Muscle layer of duodenum (tissue), 2 donors: ENCODE measurements around the gene ABHD1.

ENCODE experiments used
- H3K27ac ChIP-seq: one replicate; pipeline ENCODE4 v1.7.0; 2013; ENCODE audit warnings: mild to moderate bottlenecking, low read length
- H3K27me3 ChIP-seq: one replicate; pipeline ENCODE4 v1.7.0; 2013; ENCODE audit warnings: low read depth, mild to moderate bottlenecking, control low read depth, low read length
- H3K36me3 ChIP-seq, 2 donors: one replicate each; pipeline ENCODE4 v1.7.0; 2013; ENCODE audit warnings: low read length in 2 of 2, control low read depth in 1 of 2, mild to moderate bottlenecking in 1 of 2; ENCODE audit not compliant: insufficient read depth in 2 of 2, control insufficient read depth in 1 of 2
- H3K4me1 ChIP-seq, 2 donors: one replicate each; pipeline ENCODE4 v1.7.0; 2013; ENCODE audit warnings: low read length in 2 of 2, mild to moderate bottlenecking in 2 of 2, control low read depth in 1 of 2, moderate library complexity in 1 of 2; ENCODE audit not compliant: insufficient read depth in 2 of 2, control insufficient read depth in 1 of 2
- H3K4me3 ChIP-seq, 2 donors: one replicate each; pipeline ENCODE4 v1.7.0; 2013; ENCODE audit warnings: low read length in 2 of 2, low read depth in 1 of 2, mild to moderate bottlenecking in 1 of 2
- H3K9me3 ChIP-seq, 2 donors: one replicate each; pipeline ENCODE4 v1.7.0; 2013; ENCODE audit warnings: low read length in 2 of 2, control low read depth in 1 of 2, mild to moderate bottlenecking in 1 of 2; ENCODE audit not compliant: control insufficient read depth in 1 of 2
- donor health status: healthy.

The ABHD1 gene

GRCh38 chr2:27147935-27148334, 24.3 kb downstream of the ABHD1 start:
- Histone ChIP-seq H3K9me3 (no peaks in the 10 kb centered on the region), H3K4me3 (no peak overlapping the region), H3K27ac (no peak overlapping the region), H3K27me3 (no peaks in the 10 kb centered on the region), H3K4me1 (no peaks in the 10 kb centered on the region), H3K36me3 (no peaks in the 10 kb centered on the region)

- no peaks in the 10 kb centered on the region for H3K36me3 ChIP-seq
- no peak within 1 kb of the TSS for H3K4me3 ChIP-seq
- no peaks in the 10 kb centered on the region for H3K9me3 ChIP-seq
- H3K27ac ChIP-seq, result no peak within 1 kb of the TSS
- H3K4me1 ChIP-seq, result no peaks in the 10 kb centered on the region
- H3K27me3 ChIP-seq, result no peaks in the 10 kb centered on the region
Measured at GRCh38 chr2:27148801-27149439, 25.3 kb downstream of the ABHD1 start, which contains the start of gene TCF23. Gene TCF23 (plus strand): TSS chr2:27149004. CDS start chr2:27149134, 130 bp downstream.

DNA sequence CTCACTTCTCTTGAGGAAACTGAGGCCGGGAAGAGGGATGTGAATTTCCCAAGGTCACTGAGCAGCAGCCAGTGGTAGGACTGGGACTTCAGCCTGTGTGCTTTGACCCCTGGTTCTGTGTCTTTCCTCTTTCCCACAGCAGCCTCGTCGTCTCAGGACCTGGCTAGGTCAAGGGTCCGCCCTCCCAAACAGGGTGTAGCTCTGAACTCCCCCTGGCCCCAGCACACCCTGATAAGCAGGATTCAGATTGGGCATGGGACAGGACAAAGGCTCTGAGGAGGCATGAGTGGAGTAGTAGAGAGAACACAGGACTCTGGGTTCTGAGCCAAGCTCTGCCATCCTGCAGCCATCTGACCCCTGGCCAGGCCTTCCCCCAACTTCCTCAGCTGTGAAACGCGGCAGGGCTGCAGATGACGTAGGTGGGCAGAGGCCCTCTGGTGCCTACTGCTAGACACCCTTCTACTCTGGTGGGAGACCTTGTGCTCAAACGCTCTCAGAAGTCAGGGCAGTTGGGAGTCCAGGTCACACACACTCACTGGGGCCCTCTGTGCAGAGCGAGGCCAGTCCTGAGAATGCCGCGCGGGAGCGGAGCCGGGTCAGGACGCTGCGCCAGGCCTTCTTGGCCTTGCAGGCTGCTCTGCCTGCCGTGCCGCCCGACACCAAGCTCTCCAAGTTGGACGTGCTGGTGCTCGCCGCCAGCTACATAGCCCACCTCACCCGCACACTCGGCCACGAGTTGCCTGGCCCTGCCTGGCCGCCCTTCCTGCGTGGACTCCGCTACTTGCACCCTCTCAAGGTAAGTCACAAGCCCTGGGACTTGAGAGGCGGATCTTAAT, 26.2 kb downstream of the ABHD1 start:
- no peaks in the 10 kb centered on the region for H3K27me3 ChIP-seq
- no peaks in the 10 kb centered on the region for H3K9me3 ChIP-seq
- H3K27ac ChIP-seq, result no peak overlapping the region
- no peak overlapping the region for H3K4me3 ChIP-seq
- H3K4me1 ChIP-seq, result no peaks in the 10 kb centered on the region
- no peaks in the 10 kb centered on the region for H3K36me3 ChIP-seq

DNA sequence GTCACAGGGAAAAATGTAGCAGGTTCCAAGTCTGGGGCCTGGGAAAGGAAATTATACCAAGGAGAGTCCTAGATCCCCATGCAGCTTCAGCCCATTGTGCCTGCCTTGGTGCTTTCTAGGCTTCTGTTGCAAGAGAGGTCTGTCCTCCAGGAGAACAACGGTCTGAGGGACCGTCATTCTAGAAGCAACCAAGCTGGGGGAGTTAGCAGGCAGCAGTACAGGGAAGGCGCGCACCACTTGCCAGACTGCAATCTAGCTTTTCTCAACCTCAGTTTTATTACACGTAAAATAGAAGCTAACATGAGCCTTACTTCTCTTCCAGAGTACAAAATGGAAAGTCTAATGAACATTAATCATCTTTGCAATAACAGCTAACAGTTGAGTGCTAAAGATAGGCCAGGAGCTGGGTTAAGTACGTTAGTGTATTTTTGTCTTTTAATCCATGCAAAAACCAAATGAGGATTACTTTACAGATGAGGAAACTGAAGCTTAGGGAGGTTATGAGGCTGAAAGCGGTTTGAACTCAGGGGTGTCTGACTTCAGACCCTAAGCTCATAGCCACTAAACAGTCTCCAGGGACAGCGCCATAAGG, 27.1 kb downstream of the ABHD1 start:
- no peak overlapping the region for H3K4me3 ChIP-seq

DNA sequence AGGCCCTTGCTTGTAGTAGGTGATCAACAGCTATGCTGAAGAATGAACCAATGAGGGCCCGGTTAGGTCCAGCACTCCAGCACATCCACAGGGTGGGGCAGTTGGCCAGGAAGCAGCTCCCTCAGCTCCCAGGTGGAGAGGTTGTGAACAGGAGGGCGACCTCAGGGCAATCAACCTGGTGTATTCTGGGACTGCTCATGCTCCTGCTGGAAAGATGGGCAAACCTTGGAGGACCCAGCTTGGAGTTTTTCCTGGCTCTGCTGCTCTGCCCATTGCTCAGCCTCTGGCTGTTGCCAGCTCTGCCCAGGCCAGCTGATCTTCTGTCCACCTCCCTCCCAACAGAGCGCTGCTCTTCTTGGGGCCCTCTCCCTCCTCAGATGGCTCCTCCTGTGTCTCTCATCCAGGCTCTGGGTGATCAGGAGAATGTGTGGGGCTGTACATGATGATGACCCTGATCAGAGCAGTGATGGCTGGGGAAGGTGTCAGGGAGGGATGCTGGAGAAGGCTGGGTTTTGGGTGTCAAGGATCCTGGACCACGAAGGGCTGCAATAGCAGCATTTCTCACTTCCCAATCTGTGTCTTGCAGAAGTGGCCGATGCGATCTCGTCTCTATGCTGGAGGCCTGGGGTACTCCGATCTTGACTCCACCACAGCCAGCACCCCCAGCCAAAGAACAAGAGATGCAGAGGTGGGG, 28.6 kb downstream of the ABHD1 start:
- H3K27ac ChIP-seq, result no peak overlapping the region
- H3K4me1 ChIP-seq, result no peaks in the 10 kb centered on the region
- H3K9me3 ChIP-seq, result no peaks in the 10 kb centered on the region
- H3K27me3 ChIP-seq, result no peaks in the 10 kb centered on the region
- H3K36me3 ChIP-seq, result no peaks in the 10 kb centered on the region
- H3K4me3 ChIP-seq, result no peak overlapping the region

More for the DNA sequence above, 27.1 kb downstream of the ABHD1 start:
- Histone ChIP-seq H3K27me3 (no peaks in the 10 kb centered on the region), H3K9me3 (no peaks in the 10 kb centered on the region), H3K4me1 (no peaks in the 10 kb centered on the region), H3K36me3 (no peaks in the 10 kb centered on the region), H3K27ac (no peak overlapping the region)

- Histone ChIP-seq H3K4me3 (no peak overlapping the region), H3K4me1 (no peaks in the 10 kb centered on the region), H3K27ac (no peak overlapping the region), H3K9me3 (no peaks in the 10 kb centered on the region), H3K27me3 (no peaks in the 10 kb centered on the region), H3K36me3 (no peaks in the 10 kb centered on the region)
Measured at GRCh38 chr2:27152796-27153464, 29.3 kb downstream of the ABHD1 start.

GRCh38 chr2:27154488-27154887, 30.9 kb downstream of the ABHD1 start:
- Histone ChIP-seq H3K27ac (no peak overlapping the region), H3K4me1 (no peaks in the 10 kb centered on the region), H3K4me3 (no peak overlapping the region), H3K36me3 (no peaks in the 10 kb centered on the region), H3K9me3 (no peaks in the 10 kb centered on the region), H3K27me3 (no peaks in the 10 kb centered on the region)

- no peaks in the 10 kb centered on the region for H3K27me3 ChIP-seq
- H3K27ac ChIP-seq, result no peak overlapping the region
Measured at GRCh38 chr2:27155069-27155520, 31.5 kb downstream of the ABHD1 start.

DNA sequence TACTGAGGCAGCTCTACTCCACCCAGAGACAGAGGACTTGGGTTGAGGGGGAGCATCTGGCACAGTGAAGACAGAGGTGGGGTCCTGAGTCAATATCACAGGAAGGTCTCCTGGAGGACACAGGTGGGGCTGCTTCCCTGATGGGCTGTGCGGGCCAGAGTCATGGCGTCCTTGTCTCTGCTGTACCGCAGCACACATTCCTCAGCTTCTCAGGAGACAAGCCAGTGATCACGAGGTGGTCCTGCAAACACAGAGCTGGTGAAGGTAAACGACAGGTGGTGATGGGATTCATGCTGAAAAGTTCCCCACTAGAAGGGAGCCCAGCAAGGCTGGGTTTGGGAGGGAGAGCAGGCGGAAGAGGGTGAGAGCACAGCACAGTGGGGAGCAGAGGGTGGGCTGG, 34.9 kb downstream of the ABHD1 start:
- Histone ChIP-seq H3K27ac (no peak overlapping the region), H3K36me3 (no peaks in the 10 kb centered on the region), H3K27me3 (no peaks in the 10 kb centered on the region), H3K9me3 (no peaks in the 10 kb centered on the region), H3K4me1 (no peaks in the 10 kb centered on the region), H3K4me3 (no peak overlapping the region)

More at GRCh38 chr2:27155069-27155520, 31.5 kb downstream of the ABHD1 start:
- no peaks in the 10 kb centered on the region for H3K36me3 ChIP-seq
- no peaks in the 10 kb centered on the region for H3K9me3 ChIP-seq
- no peak overlapping the region for H3K4me3 ChIP-seq
- H3K4me1 ChIP-seq, result no peaks in the 10 kb centered on the region

GRCh38 chr2:27159271-27159670, 35.7 kb downstream of the ABHD1 start:
- no peak overlapping the region for H3K27ac ChIP-seq
- no peaks in the 10 kb centered on the region for H3K36me3 ChIP-seq
- H3K4me3 ChIP-seq, result no peak overlapping the region
- no peaks in the 10 kb centered on the region for H3K27me3 ChIP-seq
- no peaks in the 10 kb centered on the region for H3K9me3 ChIP-seq
- no peaks in the 10 kb centered on the region for H3K4me1 ChIP-seq
